ENCODE data around the gene ADGRL4.

DNA sequence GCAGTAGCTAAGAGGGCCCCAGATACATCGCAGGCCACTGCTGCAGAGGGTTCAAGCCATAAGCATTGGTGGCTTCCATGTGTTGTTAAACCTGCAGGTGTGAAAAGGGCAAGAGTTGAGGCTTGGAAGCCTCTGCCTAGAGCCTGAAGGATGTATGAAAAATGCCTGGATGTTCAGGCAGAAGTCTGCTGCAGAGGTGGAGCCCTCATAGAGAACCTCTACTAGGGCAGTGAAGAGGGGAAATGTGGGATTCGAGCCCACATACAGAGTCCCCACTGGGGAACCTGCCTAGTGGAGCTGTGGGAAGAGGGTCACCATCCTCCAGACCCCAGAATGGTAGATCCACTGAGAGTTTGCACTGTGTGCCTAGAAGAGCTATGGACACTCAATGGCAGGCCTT is 30.6 kb upstream of the ADGRL4 start:
- TF ChIP-seq POLR2A (IDR thresholded peaks at IDR 0.05) (no peak), EP300 (IDR thresholded peaks at IDR 0.05) (no peak)
- TF ChIP-seq, protein P1, sequence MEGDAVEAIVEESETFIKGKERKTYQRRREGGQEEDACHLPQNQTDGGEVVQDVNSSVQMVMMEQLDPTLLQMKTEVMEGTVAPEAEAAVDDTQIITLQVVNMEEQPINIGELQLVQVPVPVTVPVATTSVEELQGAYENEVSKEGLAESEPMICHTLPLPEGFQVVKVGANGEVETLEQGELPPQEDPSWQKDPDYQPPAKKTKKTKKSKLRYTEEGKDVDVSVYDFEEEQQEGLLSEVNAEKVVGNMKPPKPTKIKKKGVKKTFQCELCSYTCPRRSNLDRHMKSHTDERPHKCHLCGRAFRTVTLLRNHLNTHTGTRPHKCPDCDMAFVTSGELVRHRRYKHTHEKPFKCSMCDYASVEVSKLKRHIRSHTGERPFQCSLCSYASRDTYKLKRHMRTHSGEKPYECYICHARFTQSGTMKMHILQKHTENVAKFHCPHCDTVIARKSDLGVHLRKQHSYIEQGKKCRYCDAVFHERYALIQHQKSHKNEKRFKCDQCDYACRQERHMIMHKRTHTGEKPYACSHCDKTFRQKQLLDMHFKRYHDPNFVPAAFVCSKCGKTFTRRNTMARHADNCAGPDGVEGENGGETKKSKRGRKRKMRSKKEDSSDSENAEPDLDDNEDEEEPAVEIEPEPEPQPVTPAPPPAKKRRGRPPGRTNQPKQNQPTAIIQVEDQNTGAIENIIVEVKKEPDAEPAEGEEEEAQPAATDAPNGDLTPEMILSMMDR (IDR thresholded peaks at IDR 0.05), result no peak

Data from sigmoid colon (tissue), 4 donors.